Activated B cell treated with CpG ODN at 0.5 μM for 24 hours (primary cell): ENCODE results near the gene RNF6. TPM values are rescaled to one million over a fixed set of nuclear protein-coding genes. Genes with fewer than 3 reads are reported as not detected.
A peak's percentile ranks its signal among the peaks of the same experiment; 100 is the strongest.

Experiments used
- ATAC-seq: fragments of 200-7000 bp; cut with Tn5 transposase; one replicate; pipeline ENCODE4 v1.10.0; 2021; ENCODE audit warnings: low read depth, mild to moderate bottlenecking, moderate library complexity
- CTCF ChIA-PET: fragments of 350-600 bp; sonication (Branson Sonifier 250); formaldehyde crosslinking; loops from one replicate; lab custom pipeline; 2021; ENCODE audit warnings: antibody characterized with exemption; lab: Charles Lee
- POLR2A ChIA-PET: fragments of 350-600 bp; sonication (Branson Sonifier 250); formaldehyde crosslinking; loops from one replicate; lab custom pipeline; 2021; ENCODE audit warnings: antibody characterized with exemption; lab: Charles Lee
- DNase-seq: peaks from one replicate; pipeline ENCODE4 v3.0.0; 2022
- H3K27ac Mint-ChIP-seq: one replicate; pipeline ENCODE4 v1.8.0; 2020; ENCODE audit warnings: mixed read lengths
- H3K27me3 Mint-ChIP-seq: one replicate; pipeline ENCODE4 v1.8.0; 2021; ENCODE audit warnings: mixed read lengths
- H3K36me3 Mint-ChIP-seq: one replicate; pipeline ENCODE4 v1.8.0; 2021; ENCODE audit warnings: low read depth, mixed read lengths
- H3K4me1 Mint-ChIP-seq: one replicate; pipeline ENCODE4 v1.8.0; 2021; ENCODE audit warnings: mixed read lengths
- H3K4me3 Mint-ChIP-seq: one replicate; pipeline ENCODE4 v1.8.0; 2020; ENCODE audit warnings: mild to moderate bottlenecking, mixed read lengths
- H3K9me3 Mint-ChIP-seq: one replicate; pipeline ENCODE4 v1.8.0; 2020; ENCODE audit warnings: mixed read lengths
- CTCF ChIP-seq: fragments of 200-600 bp; IDR thresholded peaks from one replicate; pipeline ENCODE4 v1.8.0; 2022; ENCODE audit warnings: antibody characterized with exemption, mild to moderate bottlenecking
- intact Hi-C: fragments of 100-400 bp; cut with micrococcal nuclease; formaldehyde crosslinking; loops from one replicate; pipeline ENCODE4 v1.15.1; 2024
- total RNA-seq: library from RNA; stranded (reverse); gene quantifications from 2 replicates; pipeline ENCODE4 v1.2.3, GENCODE V29; 2022

The RNF6 gene
- total RNA-seq, 1 donor from 2014 or later: 48.3 TPM

GRCh38 chr13:26197298-26197697 lies 24.8 kb downstream of the RNF6 start:
- peaks cover 19% of the 10 kb centered on the region for H3K9me3 Mint-ChIP-seq
- DNase-seq: no peak
- H3K4me1 Mint-ChIP-seq: no peaks in the 10 kb centered on the region
- POLR2A ChIA-PET: no interaction called here
- no peak for TF ChIP-seq CTCF
- H3K4me3 Mint-ChIP-seq: no peak overlapping the region
- no peak for ATAC-seq
- H3K36me3 Mint-ChIP-seq: peaks cover 47% of the 10 kb centered on the region
- no peaks in the 10 kb centered on the region for H3K27me3 Mint-ChIP-seq
- intact Hi-C loops: no loop called here
- no peak overlapping the region for H3K27ac Mint-ChIP-seq
- CTCF ChIA-PET: interaction anchor here (1.7 kb wide), 1 partner anchor 12 kb away, joined by 3 read pairs; no protein-coding TSS in a partner anchor

- peak; percentile 25 for DNase-seq
- Mint-ChIP-seq H3K27me3 (no peaks in the 10 kb centered on the region), H3K9me3 (peaks cover 2% of the 10 kb centered on the region), H3K36me3 (peaks cover 12% of the 10 kb centered on the region), H3K27ac (peak overlapping the region; percentile 91), H3K4me3 (peak overlapping the region; percentile 87), H3K4me1 (peaks cover 48% of the 10 kb centered on the region)
- intact Hi-C loops: loop anchor here (1.0 to 10.0 kb wide), 11 partner anchors 35 to 1948 kb away; partner anchors contain the start of genes CDK8, MTMR6, NUP58 and PAN3
- ChIA-PET POLR2A (interaction anchor here (0.7 to 5.5 kb wide), 7 partner anchors 16 to 1434 kb away, joined by 4 to 125 read pairs (median 4); partner anchors contain the start of genes CDK8 and RNF6), CTCF (interaction anchor here (1.0 to 4.7 kb wide), 6 partner anchors 31 to 511 kb away, joined by 3 to 114 read pairs (median 15); partner anchors contain the start of gene RNF6)
- ATAC-seq: no peak
- no peak for TF ChIP-seq CTCF
Observed at GRCh38 chr13:26186995-26187394, 35.1 kb downstream of the RNF6 start.

- TF ChIP-seq CTCF: no peak
- H3K4me3 Mint-ChIP-seq: peak overlapping the region; percentile 87
- H3K9me3 Mint-ChIP-seq: peaks cover 2% of the 10 kb centered on the region
- peaks cover 48% of the 10 kb centered on the region for H3K4me1 Mint-ChIP-seq
- H3K27ac Mint-ChIP-seq: peak overlapping the region; percentile 91
- ChIA-PET CTCF (interaction anchor here (1.0 to 4.7 kb wide), 10 partner anchors 9 to 612 kb away, joined by 3 to 114 read pairs (median 4); partner anchors contain the start of gene RNF6), POLR2A (interaction anchor here (0.7 to 5.5 kb wide), 14 partner anchors 17 to 1914 kb away, joined by 3 to 125 read pairs (median 4); partner anchors contain the start of genes CDK8 and RNF6)
- intact Hi-C loops: loop anchor here (1.0 to 10.0 kb wide), 11 partner anchors 36 to 1949 kb away; partner anchors contain the start of genes CDK8, MTMR6, NUP58 and PAN3
- peak; percentile 84 for ATAC-seq
- H3K36me3 Mint-ChIP-seq: peaks cover 12% of the 10 kb centered on the region
- peak; percentile 94 for DNase-seq
- no peaks in the 10 kb centered on the region for H3K27me3 Mint-ChIP-seq
Observed at GRCh38 chr13:26186118-26186870, 35.8 kb downstream of the RNF6 start.

GRCh38 chr13:26185720-26186117 lies 36.4 kb downstream of the RNF6 start:
- peaks cover 48% of the 10 kb centered on the region for H3K4me1 Mint-ChIP-seq
- peak; percentile 1 for ATAC-seq

More at GRCh38 chr13:26185720-26186117, 36.4 kb downstream of the RNF6 start:
- intact Hi-C loops: loop anchor here (1.0 to 10.0 kb wide), 11 partner anchors 37 to 1949 kb away; partner anchors contain the start of genes CDK8, MTMR6, NUP58 and PAN3
- Mint-ChIP-seq H3K27ac (peak overlapping the region; percentile 91), H3K4me3 (peak overlapping the region; percentile 87), H3K9me3 (peaks cover 2% of the 10 kb centered on the region), H3K36me3 (peaks cover 12% of the 10 kb centered on the region), H3K27me3 (no peaks in the 10 kb centered on the region)
- no peak for TF ChIP-seq CTCF
- CTCF ChIA-PET: interaction anchor here (0.7 to 4.7 kb wide), 14 partner anchors 10 to 612 kb away, joined by 3 to 114 read pairs (median 4); partner anchors contain the start of gene RNF6
- no peak for DNase-seq
- POLR2A ChIA-PET: interaction anchor here (0.7 to 5.5 kb wide), 10 partner anchors 35 to 1914 kb away, joined by 3 to 125 read pairs (median 4); partner anchors contain the start of genes CDK8 and RNF6
